Stimulated activated CD4-positive, alpha-beta T cell treated with anti-CD3 and anti-CD28 coated beads, Interleukin-4, amount 100 ng/mL, for 1 hour (primary cell): Measurements from ENCODE around the gene GULP1.
"Not testable (repeated sequence)": the region's sequence is repeated elsewhere in the genome, so short reads cannot be mapped to it uniquely, and the experiment has no call there.

Experiments
- DNase-seq: peaks from one replicate; pipeline ENCODE4 v3.0.0-alpha.2; 2020

The GULP1 gene

DNA sequence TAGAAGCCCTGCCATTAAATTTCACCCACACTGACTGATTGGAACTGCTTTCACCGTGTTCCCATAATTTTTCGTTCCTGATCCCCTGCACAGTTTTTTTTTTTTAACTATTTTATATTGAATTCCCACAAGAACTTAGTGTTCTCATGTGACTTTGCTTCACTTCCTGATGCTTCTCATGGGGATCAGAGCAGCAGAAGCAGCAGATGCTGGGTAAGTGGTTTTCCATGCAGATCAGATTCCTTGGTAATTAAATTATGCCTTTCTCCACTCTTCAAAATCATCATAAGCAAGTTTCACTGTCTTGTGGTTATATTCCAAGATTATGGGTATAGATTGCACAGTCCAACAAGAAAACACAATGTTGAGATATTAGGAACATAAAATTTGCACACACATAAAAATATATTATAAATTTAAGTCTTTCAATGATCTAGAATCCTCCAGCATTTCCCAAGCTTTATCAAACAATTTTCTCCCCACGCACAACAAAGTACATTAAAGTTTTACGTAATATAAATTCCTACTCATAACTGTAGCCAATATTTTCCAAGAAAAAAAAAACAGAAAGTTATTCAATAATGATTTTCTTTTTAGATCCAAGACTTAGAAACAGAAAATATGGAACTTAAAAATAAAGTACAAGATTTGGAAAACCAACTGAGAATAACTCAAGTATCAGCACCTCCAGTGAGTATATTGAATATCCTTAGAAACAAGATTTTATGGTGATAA is 277.9 kb downstream of the GULP1 start:
- no peak for DNase-seq

- DNase-seq, result no peak
Observed at GRCh38 chr2:188570370-188570769, 278.7 kb downstream of the GULP1 start.

DNA sequence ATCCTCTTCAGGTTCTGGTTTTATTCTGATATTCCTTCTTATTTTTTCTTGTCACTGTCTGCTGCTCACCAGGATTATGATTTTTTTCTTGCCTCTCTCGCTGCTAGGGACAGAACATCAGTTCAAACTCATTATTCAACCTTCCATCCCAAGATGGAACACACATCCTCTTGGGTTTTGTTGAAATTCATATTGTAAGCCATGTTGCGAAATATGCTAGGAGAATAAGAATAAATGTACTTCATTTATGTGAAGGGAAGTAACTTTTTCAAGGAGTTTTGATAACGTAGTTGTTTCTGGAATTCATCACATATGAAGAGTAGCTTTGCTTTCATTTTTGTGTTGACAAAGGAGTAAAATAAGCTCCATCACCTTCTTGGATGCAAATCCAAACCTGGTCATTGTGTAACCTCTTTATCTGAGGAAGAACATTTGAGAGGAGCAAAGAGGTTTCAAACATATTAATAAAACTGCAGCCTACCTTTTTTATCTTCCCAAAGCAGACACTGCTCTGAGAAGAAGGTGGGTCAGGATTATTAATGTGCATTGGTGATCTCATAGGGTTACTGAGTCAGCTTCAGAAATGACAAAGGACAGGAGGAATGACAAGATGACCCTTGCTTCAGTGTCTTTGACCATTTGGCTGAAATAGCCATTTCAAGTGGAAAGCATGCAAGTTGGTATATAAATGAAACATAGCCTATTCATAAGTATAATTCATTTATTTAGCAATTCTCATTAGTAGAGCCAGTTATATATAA is 280.0 kb downstream of the GULP1 start:
- no peak for DNase-seq

- no peak for DNase-seq
Observed at GRCh38 chr2:188572592-188572991, 280.9 kb downstream of the GULP1 start.

- no peak for DNase-seq
Observed at GRCh38 chr2:188573453-188573852, 281.8 kb downstream of the GULP1 start.

DNA sequence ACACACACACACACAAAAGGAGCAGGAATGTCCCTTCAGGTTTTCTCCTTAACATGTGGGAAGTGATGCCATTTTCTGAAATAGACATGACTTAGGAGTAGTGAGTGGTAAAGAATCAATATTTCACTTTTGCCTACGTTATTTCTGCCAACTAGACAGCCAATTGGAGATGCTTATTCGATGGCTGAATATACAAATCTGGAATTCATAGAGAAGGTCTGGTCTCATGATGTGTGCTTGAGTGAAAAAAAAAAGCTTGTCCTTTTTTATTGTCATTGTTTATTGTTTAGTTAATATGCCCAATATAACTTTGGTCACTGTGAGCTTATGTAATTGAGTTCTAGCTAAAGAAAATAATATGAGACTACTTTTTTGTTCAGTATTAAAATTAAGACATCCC is 284.3 kb downstream of the GULP1 start:
- no peak for DNase-seq

- DNase-seq, result no peak
Observed at GRCh38 chr2:188576651-188577050, 285.0 kb downstream of the GULP1 start.

GRCh38 chr2:188577231-188577630 is 285.6 kb downstream of the GULP1 start:
- no peak for DNase-seq

DNA sequence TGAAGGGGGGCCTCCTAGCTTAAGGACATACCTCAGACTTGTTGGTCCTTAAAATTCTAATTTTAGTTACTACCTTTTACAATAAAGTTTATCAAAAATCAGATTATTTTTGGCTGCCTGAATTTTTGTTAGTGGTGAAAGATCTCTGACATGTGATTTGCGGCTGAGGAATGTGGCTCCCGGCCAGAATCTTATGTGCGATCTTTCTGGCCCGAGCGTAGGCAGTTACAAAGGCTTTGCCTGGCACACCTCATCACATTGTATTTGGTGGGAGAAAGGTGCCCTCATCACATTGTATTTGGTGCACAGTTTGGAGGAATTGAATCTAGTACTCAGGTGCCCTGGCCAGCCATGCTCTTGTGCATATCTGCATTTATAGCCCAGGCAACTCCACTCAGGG is 289.1 kb downstream of the GULP1 start:
- DNase-seq, result no peak

GRCh38 chr2:188582211-188582610 is 290.5 kb downstream of the GULP1 start:
- no peak for DNase-seq

- no peak for DNase-seq
Observed at GRCh38 chr2:188588235-188588634, 296.6 kb downstream of the GULP1 start.

GRCh38 chr2:188596054-188596453 is 304.4 kb downstream of the GULP1 start:
- no peak for DNase-seq

DNA sequence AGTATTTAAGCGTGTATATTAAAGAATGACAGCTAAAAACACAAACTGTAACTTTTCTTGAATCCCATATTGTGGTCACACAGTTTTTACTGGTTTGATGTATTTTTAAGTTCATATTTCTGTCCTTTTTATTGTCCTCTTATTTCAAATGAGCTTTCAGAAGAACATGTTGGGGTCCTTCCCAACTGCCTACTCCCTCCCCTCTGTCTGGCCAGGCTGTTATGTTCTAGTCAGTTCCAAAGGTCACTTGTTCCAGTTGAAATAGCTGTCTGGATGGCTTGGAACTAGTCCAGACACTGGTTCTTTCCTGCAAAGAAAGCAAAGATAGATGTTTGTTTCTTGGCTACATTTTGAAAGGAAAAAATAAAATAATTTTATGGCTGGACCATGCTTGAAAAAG is 306.9 kb downstream of the GULP1 start:
- no peak for DNase-seq

GRCh38 chr2:188599140-188599539 is 307.5 kb downstream of the GULP1 start:
- DNase-seq, result no peak

GRCh38 chr2:188600536-188601210 is 309.0 kb downstream of the GULP1 start:
- no peak for DNase-seq

DNA sequence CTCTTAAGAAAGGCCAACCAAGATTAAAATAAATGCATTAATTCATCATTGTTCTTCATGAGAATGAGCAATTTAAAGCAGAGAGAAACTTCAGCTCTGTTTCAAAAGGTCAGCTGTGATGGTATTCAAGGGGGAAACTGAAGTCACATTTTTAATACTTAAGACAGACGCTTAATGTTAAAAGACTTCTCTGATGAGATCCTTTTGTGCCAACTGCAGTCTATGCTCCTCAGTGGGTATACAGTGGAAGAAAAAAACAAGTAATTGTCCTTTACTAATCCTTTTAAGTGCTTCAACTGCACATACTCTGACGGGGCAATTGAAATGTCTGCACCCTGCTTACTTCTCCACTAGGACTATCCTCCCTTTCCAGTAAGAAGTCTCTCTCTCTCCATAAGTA is 309.7 kb downstream of the GULP1 start:
- DNase-seq, result no peak

DNA sequence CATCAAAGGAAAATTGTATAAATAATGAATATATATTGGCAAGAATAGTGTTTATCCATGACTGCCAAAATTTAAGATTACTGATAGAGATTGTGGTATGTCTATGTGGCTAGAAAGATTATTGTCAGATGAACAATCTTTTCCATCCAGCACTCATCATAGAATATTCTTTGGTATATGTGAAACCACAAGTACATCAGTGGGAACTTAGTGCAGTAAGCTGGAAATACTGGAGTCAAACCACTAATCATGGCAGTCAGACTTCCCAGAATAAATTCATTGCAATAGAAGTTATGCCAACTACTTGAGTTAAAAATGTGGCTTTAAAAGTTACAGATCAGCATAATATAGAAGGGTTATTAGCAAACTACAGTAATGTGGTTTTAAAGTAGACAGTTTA is 310.3 kb downstream of the GULP1 start:
- no peak for DNase-seq

DNA sequence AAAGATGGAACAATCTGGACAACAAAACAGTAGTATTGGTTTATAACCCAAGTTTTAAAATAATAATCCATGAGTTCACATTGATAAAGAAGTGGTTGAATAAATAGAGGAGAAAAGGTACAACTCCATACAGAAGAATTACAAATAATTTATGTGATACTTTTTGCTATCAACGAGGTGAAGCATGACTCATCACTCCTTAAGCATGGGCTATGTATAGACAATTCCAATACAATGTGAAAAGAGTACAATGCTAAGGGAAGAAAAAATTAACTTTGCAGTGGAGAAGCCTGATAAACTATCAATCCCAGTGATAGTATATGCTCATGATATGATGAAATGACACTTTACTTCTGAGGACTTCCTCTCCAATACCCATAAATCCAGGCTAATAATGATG is 312.9 kb downstream of the GULP1 start:
- DNase-seq, result no peak

- DNase-seq, result not testable (repeated sequence)
Observed at GRCh38 chr2:188605609-188606584, 314.2 kb downstream of the GULP1 start.

DNA sequence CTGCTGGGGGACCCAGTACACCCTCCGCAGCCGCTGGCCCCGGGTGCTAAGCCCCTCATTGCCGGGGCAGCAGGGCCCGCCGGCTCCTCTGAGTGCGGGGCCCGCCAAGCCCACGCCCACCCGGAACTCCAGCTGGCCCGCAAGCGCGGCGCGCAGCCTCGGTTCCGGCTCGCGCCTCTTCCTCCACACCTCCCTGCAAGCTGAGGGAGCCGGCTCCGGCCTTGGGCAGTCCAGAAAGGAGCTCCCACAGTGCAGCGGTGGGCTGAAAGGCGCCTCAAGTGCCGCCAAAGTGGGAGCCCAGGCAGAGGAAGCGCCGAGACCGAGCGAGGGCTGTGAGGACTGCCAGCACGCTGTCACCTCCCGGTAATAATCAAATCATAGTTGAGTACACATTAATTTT is 314.9 kb downstream of the GULP1 start:
- not testable (repeated sequence) for DNase-seq

- DNase-seq, result no peak
Observed at GRCh38 chr2:188607501-188607900, 315.8 kb downstream of the GULP1 start.

- DNase-seq, result no peak
Observed at GRCh38 chr2:188609321-188610049, 317.8 kb downstream of the GULP1 start.
